Dedifferentiated amniotic fluid mesenchymal stem cell (primary cell): ENCODE data around the gene CDH20.
A peak's percentile ranks its signal among the peaks of the same experiment; 100 is the strongest.
"Not testable (repeated sequence)": the region's sequence is repeated elsewhere in the genome, so short reads cannot be mapped to it uniquely, and the experiment has no call there.

Experiments used
- DNase-seq: peaks from one replicate; pipeline ENCODE4 v3.0.0-alpha.2; 2016; ENCODE audit errors: extremely low spot score

CDH20 gene

DNA sequence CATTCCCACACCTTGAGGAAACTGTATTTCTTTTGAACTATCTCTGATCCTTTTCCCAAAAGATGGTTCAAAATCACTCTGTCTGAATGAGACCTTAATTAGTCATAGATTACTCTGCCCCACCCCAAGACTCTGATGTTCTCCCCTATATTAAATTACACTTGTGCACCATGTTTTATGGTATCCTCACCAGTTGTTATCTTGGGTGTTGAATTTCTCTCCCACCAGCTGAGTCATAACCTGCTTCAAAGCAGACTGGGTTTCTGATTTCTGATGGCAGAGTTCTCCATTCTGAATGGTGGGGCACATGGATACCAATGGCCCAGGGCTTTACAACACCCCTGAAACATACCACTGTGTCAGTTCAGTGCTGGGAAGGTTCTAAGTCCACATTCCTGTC, 15.0 kb downstream of the CDH20 start:
- DNase-seq = no peak

DNA sequence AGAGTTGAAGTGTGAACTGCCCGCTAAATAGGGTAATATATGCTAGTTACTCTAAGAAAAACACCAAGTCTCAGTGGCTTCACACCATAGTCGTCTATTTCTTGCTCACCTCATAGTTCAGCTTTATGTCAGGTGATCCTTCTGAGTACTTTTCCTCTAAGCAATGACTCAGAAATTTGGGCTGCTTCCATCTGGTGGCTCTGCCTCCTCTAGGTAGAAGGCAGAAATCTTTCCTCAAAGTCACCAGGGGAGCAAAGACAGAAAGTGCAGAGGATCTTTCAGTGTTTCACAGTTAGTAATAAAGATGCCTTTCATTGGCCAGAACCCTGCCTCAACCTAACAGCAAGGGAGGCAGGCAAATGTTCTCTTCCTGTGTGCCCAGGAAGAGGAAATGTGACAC, 17.3 kb downstream of the CDH20 start:
- no peak for DNase-seq

GRCh38 chr18:61352059-61352458, 18.8 kb downstream of the CDH20 start:
- DNase-seq = no peak

DNA sequence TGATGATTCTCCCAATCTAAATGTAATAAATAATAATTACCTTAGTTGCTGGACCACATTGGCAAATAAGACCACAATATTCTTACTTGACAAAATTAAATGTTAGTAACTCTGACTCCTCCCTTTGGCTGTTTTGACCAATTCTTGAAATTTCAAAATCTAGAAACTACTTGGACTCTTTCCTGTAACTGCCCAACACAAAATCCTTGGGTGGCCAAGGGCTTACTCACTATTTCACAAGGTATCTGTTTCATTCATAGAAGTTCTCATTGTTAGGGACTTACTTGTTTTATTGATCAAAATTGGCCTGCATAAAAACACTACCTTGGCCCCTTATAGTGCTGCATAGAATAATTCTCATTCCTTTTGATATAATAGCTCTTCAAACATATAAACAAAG, 19.4 kb downstream of the CDH20 start:
- no peak for DNase-seq

- no peak for DNase-seq
Observed at GRCh38 chr18:61360404-61361383, 27.5 kb downstream of the CDH20 start.

GRCh38 chr18:61362511-61362910, 29.3 kb downstream of the CDH20 start:
- no peak for DNase-seq

DNA sequence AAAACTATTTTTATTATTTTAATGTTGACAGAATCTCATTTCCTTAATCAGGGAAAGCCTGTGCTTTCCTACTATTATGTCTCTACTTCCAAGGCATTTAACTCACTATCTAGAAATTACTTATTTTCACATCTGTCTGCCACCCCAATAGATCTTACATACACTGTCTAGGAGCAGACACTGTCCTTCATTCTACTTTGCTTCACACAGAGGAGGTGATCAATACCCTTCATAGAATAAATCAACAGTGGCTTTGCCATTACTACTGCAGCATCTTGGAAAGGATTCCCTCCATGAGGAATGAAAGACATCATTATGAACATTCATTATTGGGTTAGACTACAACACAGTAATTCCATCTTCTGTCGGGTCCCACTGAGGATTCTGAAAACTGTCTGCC, 31.7 kb downstream of the CDH20 start:
- DNase-seq = no peak

- DNase-seq = no peak
Observed at GRCh38 chr18:61368001-61368400, 34.8 kb downstream of the CDH20 start.

DNA sequence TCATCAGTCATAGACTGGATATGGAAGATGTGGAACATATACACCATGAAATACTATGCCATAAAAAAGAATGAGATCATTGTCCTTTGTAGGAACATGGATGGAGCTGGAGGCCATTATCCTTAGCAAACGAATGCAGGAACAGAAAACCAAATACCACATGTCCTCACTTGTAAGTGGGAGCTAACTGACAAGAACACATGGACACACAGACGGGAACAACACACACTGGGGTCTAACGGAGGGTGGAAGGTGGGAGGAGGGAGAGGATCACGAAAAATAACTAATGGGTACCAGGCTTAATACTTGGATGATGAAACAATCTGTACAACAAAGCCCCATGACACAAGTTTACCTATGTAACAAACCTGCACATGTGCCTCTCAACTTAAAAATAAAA, 36.4 kb downstream of the CDH20 start:
- DNase-seq = not testable (repeated sequence)

DNA sequence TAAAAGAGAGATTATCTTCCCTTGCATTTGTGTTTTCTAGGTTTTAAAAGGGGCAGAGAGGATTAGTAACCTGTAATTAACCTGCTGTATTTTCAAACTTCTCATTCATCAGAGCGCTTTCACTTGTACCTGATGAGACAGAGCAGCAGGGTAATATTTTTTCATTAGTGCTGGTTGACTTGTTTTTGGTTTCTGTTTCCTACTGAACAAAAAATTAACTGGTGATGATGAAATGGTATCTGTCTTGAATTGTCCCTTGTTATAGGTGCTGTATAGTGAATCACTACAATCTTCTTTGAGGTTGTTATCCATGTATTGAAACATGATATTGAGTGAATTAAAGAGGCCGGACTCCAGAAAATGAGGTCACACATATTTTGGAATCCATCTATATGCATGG, 37.9 kb downstream of the CDH20 start:
- no peak for DNase-seq

DNA sequence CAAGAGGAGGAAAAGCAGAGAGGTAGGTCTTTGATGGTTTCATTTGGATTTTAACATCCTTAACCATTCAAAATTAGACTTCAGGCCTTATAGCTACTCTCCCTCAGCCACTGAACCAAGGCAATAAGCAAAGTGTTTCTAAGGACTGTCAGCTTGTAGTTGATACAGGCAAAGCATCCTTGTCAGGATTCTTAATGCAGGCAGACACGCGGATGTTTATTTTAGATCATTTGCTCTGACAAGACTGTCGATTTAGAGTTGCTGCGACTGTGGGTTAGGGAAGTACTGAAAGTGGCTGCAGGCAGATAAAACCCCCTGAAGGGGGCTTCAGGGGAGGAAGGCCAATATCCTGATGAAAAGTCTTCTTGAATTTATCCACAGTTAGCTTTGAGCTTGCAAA, 46.6 kb downstream of the CDH20 start:
- DNase-seq = no peak

GRCh38 chr18:61388010-61388409, 54.8 kb downstream of the CDH20 start:
- DNase-seq = no peak

DNA sequence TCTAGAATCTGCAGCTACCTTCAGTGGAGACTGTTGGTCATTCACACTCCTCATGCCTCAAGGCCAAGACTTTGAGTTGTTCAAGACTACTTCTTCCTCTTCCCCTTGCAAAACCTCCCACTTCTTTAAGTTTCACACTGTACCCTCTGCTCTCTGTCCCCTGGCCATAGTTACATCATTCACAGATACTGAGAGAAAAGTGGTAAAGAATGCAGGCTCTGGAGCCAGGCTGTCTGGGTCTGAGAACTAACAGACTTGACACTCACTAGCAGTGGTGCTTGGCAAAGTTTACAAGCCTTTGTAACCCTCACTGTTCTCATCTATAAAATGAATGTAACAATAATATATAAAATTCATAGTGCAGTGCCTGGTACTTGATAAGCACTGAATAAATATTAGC, 61.8 kb downstream of the CDH20 start:
- no peak for DNase-seq

DNA sequence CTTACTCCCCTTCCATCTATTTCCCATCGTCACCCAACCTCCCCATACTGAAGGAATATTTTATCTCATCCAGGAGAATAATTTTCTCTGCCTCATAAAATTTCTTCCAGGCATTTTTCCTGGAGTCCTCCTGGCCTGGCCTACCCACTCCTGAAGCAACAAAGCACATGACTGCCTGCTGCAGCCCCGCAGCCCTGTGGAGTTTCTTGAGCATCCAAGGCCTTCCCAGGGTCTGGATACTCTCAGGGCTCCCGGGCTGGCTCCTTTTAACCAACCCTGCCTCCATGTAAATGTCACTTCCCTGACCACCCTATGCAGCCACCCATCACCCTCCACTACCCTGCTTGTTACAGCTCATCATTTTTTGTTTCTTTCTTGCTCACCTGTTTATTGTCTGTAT, 64.0 kb downstream of the CDH20 start:
- no peak for DNase-seq

DNA sequence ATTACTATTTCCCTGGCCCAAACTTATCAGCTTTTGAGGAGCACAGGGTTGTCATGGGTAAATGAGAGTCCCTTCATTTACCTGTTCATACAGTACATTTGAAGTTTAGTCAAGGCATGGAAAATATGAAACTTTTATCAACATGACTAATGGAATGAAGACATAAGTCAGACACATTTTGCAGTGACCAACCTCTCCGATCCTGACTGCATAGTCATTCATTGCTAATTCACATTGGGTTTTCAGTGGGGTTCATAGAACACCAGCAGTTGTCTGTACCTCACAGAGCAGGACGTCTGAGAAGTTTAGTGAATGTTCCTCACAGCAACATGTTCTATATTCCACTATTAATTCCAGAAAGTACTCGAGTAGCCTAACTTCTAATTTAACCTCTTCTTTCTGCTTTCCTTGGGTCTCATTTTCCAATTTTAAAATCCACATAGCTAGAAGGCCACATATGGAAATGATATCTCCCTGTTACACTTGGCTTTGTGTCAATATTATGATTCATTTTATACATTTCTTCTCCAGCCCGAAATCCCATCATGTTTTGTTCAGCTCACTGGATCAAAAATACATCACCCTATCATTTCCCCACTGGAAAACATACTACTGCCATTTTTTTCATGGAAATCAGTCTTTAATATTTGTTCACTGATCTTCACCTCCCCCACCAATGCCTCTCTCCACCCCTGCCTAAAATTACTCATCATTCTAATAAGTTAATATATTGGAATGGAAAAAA, 65.9 kb downstream of the CDH20 start:
- DNase-seq = peak; percentile 70

- DNase-seq = no peak
Observed at GRCh38 chr18:61400016-61400635, 66.9 kb downstream of the CDH20 start.

DNA sequence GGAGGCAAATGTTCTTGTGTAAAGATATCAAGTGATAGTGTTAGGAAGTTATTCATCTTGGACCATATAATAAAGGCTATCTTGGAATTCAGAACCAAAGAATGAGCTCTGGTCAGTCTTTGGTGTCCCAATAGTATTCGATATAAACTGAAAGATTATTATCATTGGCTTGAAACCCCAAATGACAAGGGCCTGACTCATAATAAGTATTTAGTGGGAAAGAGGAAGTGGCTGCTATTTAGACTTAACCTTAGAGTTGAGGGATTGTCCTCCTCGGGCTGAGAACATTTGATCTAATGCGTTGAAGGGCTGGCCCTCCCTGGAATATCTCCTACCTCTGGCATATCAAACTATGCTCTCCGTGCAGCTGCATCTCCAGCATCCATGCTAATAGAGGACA, 67.5 kb downstream of the CDH20 start:
- peak; percentile 15 for DNase-seq

GRCh38 chr18:61402726-61403125, 69.5 kb downstream of the CDH20 start:
- DNase-seq = no peak

GRCh38 chr18:61413396-61413795, 80.2 kb downstream of the CDH20 start:
- DNase-seq = no peak

DNA sequence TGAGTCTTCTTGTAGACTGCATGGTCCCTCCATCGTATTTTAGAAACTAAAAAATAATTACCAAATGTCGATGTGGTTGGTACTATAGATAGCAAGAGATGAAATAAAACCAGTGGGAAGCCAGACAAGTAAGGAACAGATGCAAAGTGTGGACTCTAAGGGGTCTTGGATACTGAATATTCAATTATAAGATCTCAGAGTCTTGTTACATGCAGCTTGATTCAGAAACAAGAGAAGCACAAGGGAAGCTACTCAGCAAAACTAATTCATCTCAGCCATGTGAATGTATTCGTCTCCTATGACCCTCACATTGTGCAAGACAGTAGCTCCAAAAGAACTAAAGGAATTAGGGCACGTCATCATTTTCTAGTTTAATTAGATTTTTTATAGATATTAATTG, 80.9 kb downstream of the CDH20 start:
- DNase-seq = no peak

DNA sequence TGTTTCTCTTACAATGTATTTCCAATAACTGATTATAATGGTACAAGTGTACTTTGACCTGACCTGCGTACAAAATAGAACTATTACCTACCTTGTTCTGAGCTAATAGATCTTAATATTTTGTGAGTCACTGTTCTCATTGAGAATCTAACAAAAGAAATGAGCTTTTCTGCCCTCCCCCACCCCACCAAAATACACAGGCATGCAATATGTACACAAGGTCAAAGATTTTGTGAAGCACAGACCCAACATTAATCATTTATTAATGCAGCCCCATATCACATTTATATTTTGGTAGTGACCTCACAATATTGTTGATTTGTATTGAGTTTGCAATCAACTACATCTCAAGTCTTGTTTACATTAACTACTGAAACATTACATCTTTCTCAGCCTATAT, 86.5 kb downstream of the CDH20 start:
- no peak for DNase-seq

GRCh38 chr18:61420218-61420885, 87.1 kb downstream of the CDH20 start:
- no peak for DNase-seq
